Activated naive CD4-positive, alpha-beta T cell treated with Interleukin-2 at 50 U/mL for 16 hours (primary cell): ENCODE measurements around the gene IL9R.
"Not testable (repeated sequence)": the region's sequence is repeated elsewhere in the genome, so short reads cannot be mapped to it uniquely, and the experiment has no call there.

ENCODE experiments used
- DNase-seq: peaks from one replicate; pipeline ENCODE4 v3.0.0-alpha.2; 2020

IL9R gene

GRCh38 chrX:155999751-156000150 is 2.3 kb downstream of the IL9R start:
- not testable (repeated sequence) for DNase-seq

GRCh38 chrX:156000361-156000926 is 2.9 kb downstream of the IL9R start:
- DNase-seq, result no peak

GRCh38 chrX:156001001-156001666 is 3.6 kb downstream of the IL9R start:
- no peak for DNase-seq

- no peak for DNase-seq
These were observed 4.1 kb downstream of the IL9R start for GRCh38 chrX:156001667-156002021.

DNA sequence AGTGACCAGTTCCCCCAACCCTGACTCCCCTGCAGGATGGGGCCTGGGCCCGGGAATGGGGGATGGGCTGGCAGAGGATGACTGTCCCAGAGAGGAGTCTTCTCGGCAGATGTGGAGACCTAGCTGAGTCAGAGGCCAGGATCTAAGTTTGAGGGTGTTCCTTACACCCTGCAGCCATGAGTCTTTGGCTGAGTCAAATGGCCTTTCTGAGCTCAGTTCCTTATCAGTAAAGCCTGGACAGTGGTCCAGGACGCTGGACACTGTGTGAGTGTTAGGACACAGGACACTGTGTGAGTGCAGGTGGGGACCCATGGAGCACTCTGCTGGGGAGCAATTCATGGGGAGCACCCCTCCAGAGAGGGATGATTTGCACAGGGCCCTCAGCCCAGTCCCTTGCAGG is 5.0 kb downstream of the IL9R start:
- no peak for DNase-seq

DNA sequence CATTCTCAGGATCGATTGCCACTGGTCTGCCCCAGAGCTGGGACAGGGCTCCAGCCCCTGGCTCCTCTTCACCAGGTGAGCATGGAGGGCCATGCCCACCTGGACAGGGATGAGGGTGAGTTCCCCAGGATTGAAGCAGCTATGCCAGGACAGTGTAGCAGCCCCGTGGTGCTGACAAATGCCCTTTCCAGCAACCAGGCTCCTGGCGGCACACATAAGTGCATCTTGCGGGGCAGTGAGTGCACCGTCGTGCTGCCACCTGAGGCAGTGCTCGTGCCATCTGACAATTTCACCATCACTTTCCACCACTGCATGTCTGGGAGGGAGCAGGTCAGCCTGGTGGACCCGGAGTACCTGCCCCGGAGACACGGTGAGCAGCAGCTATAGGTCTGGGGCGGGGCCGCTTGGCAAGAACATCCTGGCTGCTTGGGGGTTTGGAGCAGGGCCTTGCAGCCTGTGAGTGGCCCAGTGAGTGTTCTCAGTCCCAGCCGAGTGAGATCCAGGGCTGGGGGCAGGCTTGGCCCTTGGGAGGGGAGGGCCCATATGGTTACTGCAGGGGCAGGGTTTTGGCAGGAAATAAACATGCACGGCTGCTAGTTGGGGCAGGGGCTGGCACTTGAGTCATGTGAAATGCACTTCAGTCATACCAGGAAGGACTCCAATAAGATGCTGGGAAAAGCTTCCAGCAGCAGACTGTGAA is 6.1 kb downstream of the IL9R start:
- no peak for DNase-seq

- DNase-seq, result no peak
These were observed 6.8 kb downstream of the IL9R start for GRCh38 chrX:156004256-156004655.

- no peak for DNase-seq
These were observed 7.2 kb downstream of the IL9R start for GRCh38 chrX:156004740-156005139.

- DNase-seq, result no peak
These were observed 7.6 kb downstream of the IL9R start for GRCh38 chrX:156005144-156005543.

DNA sequence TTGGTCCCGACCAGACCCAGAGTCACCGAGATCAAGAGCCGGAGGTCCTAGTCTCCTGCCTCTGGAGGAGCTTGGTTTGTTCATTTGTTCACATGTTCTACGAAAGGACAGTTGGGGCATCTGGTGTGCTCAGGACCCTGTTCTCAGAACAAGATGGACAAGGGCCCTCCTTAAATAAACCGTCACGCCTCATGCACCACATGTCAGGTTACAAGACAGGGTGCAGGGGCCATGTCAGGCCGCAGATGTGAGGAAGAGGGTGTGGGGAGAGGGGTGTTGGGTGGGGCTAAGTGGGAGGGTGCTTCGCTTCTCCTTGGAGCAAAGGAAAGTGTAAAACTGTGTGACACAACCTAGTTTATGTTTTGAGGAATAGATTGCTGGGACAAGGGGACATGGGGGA is 9.0 kb downstream of the IL9R start:
- DNase-seq, result not testable (repeated sequence)

DNA sequence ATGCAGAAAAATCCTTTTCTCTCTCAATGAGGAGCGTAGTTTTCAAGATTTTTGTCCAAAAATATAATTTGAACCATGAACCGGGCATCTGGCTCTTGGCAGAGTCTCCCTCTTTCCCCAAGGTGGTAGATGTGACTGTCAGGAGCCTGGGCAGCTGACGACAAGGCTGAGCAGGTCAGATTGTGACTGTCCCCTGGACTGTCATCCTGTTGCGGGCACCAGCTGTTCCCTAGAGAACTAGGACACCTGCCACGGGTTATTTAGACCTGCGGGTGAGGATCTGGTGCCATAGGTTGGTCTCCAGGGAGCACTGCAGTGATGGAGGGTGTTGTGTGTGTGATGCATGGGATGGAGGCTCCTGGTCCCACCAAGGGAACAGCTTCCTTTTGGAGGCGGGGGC is 10.9 kb downstream of the IL9R start:
- DNase-seq, result not testable (repeated sequence)

- no peak for DNase-seq
These were observed 11.4 kb downstream of the IL9R start for GRCh38 chrX:156008915-156009314.

- not testable (repeated sequence) for DNase-seq
These were observed 12.2 kb downstream of the IL9R start for GRCh38 chrX:156009691-156010090.

DNA sequence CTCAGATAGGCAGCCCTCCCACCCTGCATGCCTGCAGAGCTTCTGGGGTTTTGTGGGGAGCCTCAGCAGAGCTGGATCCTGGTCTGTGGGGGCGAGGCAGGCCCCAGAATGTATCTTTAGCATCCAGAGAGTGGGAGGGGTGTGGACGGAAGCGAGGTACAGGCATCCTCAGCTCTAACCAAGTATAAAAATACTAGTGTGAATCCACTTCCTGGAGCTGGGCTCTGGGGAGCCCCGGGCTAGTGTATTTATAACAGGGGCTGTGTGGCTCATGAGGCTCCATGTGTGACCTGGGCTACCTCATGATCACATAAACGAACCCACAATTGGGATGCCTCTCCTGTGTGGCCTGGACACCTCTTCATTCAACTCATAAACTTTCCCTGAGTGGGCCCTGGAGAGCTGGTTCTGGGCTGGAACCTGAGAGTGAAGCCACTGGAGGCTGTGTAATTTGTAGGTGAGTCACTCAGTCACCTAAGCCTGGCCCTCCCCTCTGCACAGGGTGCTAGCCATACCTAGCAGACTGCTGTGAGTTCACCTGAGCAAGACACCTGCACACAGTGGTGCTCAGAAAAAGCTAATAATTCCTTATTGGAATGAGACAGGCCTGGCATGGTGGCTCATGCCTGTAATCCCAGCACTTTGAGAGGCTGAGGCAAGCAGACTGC is 15.9 kb downstream of the IL9R start:
- not testable (repeated sequence) for DNase-seq

DNA sequence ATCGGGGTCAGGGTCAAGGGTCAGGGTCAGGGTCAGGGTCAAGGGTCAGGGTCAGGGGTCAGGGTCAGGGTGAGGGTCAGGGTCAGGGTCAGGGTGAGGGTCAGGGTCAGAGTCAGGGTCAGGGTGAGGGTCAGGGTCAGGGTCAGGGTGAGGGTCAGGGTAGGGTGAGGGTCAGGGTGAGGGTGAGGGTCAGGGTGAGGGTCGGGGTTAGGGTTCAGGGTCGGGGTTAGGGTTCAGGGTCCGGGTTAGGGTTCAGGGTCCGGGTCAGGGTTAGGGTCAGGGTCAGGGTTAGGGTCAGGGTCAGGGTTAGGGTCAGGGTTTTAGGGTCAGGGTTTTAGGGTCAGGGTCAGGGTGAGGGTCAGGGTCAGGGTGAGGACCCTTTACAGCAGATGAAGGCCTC is 22.4 kb downstream of the IL9R start:
- DNase-seq, result not testable (repeated sequence)

DNA sequence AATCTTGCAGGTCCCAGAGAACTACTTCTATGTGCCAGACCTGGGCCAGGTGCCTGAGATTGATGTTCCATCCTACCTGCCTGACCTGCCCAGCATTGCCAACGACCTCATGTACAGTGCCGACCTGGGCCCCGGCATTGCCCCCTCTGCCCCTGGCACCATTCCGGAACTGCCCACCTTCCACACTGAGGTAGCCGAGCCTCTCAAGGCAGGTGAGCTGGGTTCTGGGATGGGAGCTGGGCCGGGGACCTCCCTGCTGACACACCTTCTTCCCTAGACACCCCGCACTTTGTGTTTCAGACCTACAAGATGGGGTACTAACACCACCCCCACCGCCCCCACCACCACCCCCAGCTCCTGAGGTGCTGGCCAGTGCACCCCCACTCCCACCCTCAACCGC is 25.5 kb downstream of the IL9R start:
- not testable (repeated sequence) for DNase-seq

GRCh38 chrX:156024949-156025492 is 27.5 kb downstream of the IL9R start:
- DNase-seq, result not testable (repeated sequence)

DNA sequence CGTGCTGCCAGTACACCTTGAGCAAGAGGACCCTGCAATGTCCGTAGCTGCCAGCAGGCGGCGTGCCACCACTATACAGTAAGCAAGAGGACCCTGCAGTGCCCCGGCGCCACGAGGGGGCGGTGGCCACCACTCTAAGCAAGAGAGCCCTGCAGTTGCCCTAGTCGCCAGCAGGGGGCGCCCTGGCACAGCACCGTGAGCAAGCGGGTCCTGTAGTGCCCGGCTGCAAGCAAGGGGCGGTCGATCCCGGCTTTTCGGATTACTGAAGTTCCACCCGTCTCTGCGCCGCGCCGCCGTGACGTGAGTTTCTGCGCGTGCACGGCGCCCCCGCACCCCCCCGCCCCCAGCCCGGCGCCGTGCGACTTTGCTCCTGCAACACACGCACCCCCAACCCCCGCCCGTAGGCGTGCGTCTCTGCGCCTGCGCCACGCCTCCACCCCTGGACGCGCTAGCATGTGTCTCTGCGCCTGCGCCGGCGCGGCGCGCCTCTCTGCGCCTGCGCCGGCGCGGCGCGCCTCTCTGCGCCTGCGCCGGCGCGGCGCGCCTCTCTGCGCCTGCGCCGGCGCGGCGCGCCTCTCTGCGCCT is 31.2 kb downstream of the IL9R start:
- not testable (repeated sequence) for DNase-seq

- DNase-seq, result not testable (repeated sequence)
These were observed 31.8 kb downstream of the IL9R start for GRCh38 chrX:156029296-156029695.

DNA sequence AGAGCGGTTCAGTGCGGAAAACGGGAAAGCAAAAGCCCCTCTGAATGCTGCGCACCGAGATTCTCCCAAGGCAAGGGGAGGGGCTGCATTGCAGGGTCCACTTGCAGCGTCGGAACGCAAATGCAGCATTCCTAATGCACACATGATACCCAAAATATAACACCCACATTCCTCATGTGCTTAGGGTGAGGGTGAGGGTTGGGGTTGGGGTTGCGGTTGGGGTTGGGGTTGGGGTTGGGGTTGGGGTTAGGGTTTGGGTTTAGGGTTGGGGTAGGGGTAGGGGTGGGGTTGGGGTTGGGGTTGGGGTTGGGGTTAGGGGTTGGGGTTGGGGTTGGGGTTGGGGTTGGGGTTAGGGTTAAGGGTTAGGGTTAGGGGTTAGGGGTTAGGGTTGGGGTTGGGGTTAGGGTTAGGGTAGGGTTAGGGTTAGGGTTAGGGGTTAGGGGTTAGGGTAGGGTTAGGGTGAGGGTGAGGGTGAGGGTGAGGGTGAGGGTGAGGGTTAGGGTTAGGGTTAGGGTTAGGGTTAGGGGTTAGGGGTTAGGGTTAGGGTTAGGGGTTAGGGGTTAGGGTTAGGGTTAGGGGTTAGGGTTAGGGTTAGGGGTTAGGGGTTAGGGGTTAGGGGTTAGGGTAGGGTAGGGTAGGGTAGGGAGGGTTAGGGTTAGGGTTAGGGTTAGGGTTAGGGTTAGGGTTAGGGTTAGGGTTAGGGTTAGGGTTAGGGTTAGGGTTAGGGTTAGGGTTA is 32.4 kb downstream of the IL9R start:
- not testable (repeated sequence) for DNase-seq

DNA sequence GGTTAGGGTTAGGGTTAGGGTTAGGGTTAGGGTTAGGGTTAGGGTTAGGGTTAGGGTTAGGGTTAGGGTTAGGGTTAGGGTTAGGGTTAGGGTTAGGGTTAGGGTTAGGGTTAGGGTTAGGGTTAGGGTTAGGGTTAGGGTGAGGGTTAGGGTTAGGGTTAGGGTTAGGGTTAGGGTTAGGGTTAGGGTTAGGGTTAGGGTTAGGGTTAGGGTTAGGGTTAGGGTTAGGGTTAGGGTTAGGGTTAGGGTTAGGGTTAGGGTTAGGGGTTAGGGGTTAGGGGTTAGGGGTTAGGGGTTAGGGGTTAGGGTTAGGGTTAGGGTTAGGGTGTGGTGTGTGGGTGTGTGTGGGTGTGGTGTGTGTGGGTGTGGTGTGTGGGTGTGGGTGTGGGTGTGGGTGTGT is 33.0 kb downstream of the IL9R start:
- not testable (repeated sequence) for DNase-seq
